Smooth muscle cell (in vitro differentiated cells): ENCODE measurements around the gene SERPINE2. TPM values are rescaled to one million over a fixed set of nuclear protein-coding genes. Genes with fewer than 3 reads are reported as not detected.

ENCODE experiments used
- DNase-seq: peaks from one replicate; lab custom pipeline; 2025; ENCODE audit not compliant: unreplicated experiment; lab: John Stamatoyannopoulos, UW
- H2AFZ ChIP-seq: fragments of 200-600 bp; sonication (generic); 2 replicates; pipeline ENCODE4 v1.6.0; 2016; ENCODE audit warnings: antibody characterized with exemption, low read depth, mild to moderate bottlenecking
- H3F3A ChIP-seq: fragments of 200-600 bp; sonication (generic); 2 replicates; pipeline ENCODE4 v1.6.0; 2017; ENCODE audit warnings: antibody characterized with exemption, low read depth
- H3K27ac ChIP-seq: fragments of 200-600 bp; sonication (generic); 2 replicates; pipeline ENCODE4 v1.5.1; 2016; ENCODE audit warnings: low read depth, mild to moderate bottlenecking
- H3K27me3 ChIP-seq: fragments of 200-600 bp; sonication (generic); 2 replicates; pipeline ENCODE4 v1.6.1; 2016; ENCODE audit warnings: low read depth, mild to moderate bottlenecking
- H3K36me3 ChIP-seq: fragments of 200-600 bp; sonication (generic); 2 replicates; pipeline ENCODE4 v1.5.1; 2016; ENCODE audit warnings: low read depth
- H3K4me1 ChIP-seq: fragments of 200-600 bp; sonication (generic); 2 replicates; pipeline ENCODE4 v1.5.1; 2016; ENCODE audit warnings: low read depth
- H3K4me2 ChIP-seq: fragments of 200-600 bp; sonication (generic); 2 replicates; pipeline ENCODE4 v1.6.0; 2016; ENCODE audit warnings: mild to moderate bottlenecking
- H3K4me3 ChIP-seq: fragments of 200-600 bp; sonication (generic); 2 replicates; pipeline ENCODE4 v1.5.1; 2016; ENCODE audit warnings: mild to moderate bottlenecking
- H3K79me2 ChIP-seq: fragments of 200-600 bp; sonication (generic); 2 replicates; pipeline ENCODE4 v1.6.0; 2016; ENCODE audit warnings: low read depth, mild to moderate bottlenecking
- H3K9ac ChIP-seq: fragments of 200-600 bp; sonication (generic); 2 replicates; pipeline ENCODE4 v1.6.0; 2016; ENCODE audit warnings: low read depth
- H3K9me3 ChIP-seq: fragments of 200-600 bp; sonication (generic); replicated peaks from 2 replicates; pipeline ENCODE4 v1.5.1; 2016; ENCODE audit warnings: low read depth
- H4K20me1 ChIP-seq: fragments of 200-600 bp; sonication (generic); 2 replicates; pipeline ENCODE4 v1.6.0; 2016; ENCODE audit warnings: low read depth
- WGBS: methylation state at CpG from one replicate; pipeline ENCODE4 v1.1.7; 2016; ENCODE audit warnings: low lambda C conversion rate; 5-methylcytosine and 5-hydroxymethylcytosine counted together
- polyA plus RNA-seq: library from polyadenylated mRNA; unstranded; fragments of >200 nt; fragmentation: Nextera tagmentation; extraction: Ambion mirVana; gene quantifications from 2 replicates; pipeline ENCODE4 v1.2.1, GENCODE V29; 2016
- total RNA-seq: library from RNA; depleted of rRNA; stranded (reverse); fragments of >200 nt; gene quantifications from 2 replicates; pipeline ENCODE4 v1.2.3, GENCODE V29; 2014
- TF ChIP-seq, protein P1 (sequence below): fragments of 200-600 bp; sonication (generic); IDR thresholded peaks from 2 replicates; pipeline ENCODE4 v1.5.1; 2017; ENCODE audit warnings: borderline replicate concordance, mild to moderate bottlenecking, antibody characterized with exemption; ENCODE audit not compliant: insufficient read depth, poor library complexity, severe bottlenecking

Gene SERPINE2
- total and polyA plus RNA-seq, 2 experiments from 2014 or later, result 2,183 to 3,094 TPM

DNA sequence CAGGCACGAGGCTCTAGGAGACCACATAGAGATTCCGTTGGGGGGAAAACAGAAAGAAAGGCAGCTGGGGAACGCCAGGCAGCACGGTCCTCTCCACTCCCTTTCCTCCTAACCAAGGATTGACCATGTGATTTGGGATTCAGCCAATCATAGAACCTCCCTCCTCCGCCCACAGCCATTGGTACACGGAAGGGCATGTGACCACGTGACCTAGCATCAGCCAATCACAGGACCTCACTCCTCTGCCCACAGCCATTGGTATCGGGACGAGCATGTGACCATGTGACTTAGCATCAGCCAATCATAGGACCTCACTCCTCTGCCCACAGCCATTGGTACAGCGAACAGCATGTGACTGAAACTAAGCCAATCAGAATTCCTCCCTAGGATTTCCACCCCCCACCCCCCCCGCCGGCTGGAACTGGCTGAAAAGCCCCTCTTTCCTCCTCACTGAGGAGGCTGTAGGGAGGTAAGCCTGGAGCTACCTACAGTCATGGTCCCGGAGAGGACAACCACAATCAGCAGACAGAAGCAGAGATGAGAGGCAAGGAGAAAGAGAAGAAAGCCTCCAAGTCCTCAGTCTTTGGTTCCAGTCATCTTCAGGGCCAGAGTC lies 7.6 kb downstream of the SERPINE2 start:
- no peaks in the 10 kb centered on the region for H3K36me3 ChIP-seq

DNA sequence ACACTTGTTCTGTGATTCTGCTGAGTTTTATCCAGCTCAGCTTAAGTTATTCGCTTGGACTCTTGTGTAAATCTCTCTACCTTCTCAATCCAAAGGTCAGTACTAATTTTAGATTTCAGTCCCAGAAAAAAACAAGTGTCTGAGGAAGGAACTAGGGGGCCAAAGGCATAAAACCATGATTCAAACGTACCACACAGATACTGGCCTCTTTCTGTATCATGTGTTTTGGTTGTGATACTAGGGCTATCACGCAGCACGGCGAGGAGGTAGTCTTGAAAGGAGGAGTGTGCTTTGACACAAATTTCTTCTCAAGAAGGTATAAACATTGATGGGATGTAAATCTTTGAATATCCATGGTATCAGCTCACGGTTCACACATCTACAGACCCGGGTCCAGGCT lies 8.3 kb downstream of the SERPINE2 start:
- no peak for DNase-seq
- Histone ChIP-seq H3K4me1 (peaks cover 17% of the 10 kb centered on the region), H4K20me1 (peaks cover 100% of the 10 kb centered on the region), H3K27me3 (no peaks in the 10 kb centered on the region), H3F3A (peaks cover 9% of the 10 kb centered on the region), H3K4me3 (no peak overlapping the region), H3K9ac (no peak overlapping the region), H3K79me2 (peaks cover 100% of the 10 kb centered on the region), H3K27ac (peak overlapping the region; percentile 3), H3K4me2 (peak overlapping the region; percentile 28), H3K9me3 (no peaks in the 10 kb centered on the region), H3K36me3 (no peaks in the 10 kb centered on the region), H2AFZ (no peak overlapping the region)
- 87% methylated on average over 7 of the region's 7 CpGs for WGBS
- TF ChIP-seq, protein P1, sequence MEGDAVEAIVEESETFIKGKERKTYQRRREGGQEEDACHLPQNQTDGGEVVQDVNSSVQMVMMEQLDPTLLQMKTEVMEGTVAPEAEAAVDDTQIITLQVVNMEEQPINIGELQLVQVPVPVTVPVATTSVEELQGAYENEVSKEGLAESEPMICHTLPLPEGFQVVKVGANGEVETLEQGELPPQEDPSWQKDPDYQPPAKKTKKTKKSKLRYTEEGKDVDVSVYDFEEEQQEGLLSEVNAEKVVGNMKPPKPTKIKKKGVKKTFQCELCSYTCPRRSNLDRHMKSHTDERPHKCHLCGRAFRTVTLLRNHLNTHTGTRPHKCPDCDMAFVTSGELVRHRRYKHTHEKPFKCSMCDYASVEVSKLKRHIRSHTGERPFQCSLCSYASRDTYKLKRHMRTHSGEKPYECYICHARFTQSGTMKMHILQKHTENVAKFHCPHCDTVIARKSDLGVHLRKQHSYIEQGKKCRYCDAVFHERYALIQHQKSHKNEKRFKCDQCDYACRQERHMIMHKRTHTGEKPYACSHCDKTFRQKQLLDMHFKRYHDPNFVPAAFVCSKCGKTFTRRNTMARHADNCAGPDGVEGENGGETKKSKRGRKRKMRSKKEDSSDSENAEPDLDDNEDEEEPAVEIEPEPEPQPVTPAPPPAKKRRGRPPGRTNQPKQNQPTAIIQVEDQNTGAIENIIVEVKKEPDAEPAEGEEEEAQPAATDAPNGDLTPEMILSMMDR, result no peak

More for the DNA sequence above, 7.6 kb downstream of the SERPINE2 start:
- H3K4me1 ChIP-seq, result peaks cover 13% of the 10 kb centered on the region
- WGBS, result 79% methylated on average over 13 of the region's 13 CpGs
- peaks cover 100% of the 10 kb centered on the region for H3K79me2 ChIP-seq
- H3K9ac ChIP-seq, result no peak overlapping the region
- peaks cover 2% of the 10 kb centered on the region for H3F3A ChIP-seq
- no peak overlapping the region for H3K4me3 ChIP-seq
- no peak overlapping the region for H2AFZ ChIP-seq
- no peak for DNase-seq
- H3K4me2 ChIP-seq, result no peak overlapping the region
- no peak overlapping the region for H3K27ac ChIP-seq
- H3K9me3 ChIP-seq, result no peaks in the 10 kb centered on the region
- peaks cover 100% of the 10 kb centered on the region for H4K20me1 ChIP-seq
- no peaks in the 10 kb centered on the region for H3K27me3 ChIP-seq
- TF ChIP-seq, protein P1, result no peak

DNA sequence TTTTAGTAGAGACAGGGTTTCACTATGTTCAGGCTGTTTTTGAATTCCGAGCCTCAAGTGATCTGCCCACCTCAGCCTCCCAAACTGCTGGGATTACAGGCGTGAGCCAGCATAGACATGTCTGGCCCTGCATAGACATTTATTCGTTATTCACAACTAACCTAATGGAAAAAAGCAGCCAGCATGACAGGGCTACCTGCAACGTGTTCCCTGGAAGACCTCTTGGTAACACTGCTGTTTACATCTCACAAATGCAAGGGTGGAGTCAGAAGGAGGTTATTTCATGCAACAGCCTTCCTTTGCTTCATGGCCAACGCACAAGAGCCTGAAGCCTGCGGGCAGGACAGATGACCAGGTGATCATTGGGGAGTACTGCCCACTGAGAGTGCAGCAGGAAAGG lies 9.2 kb downstream of the SERPINE2 start:
- H3K79me2 ChIP-seq, result peaks cover 100% of the 10 kb centered on the region

More for the DNA sequence above, 9.2 kb downstream of the SERPINE2 start:
- TF ChIP-seq, protein P1, result no peak
- 84% methylated on average over 6 of the region's 6 CpGs for WGBS
- peaks cover 17% of the 10 kb centered on the region for H3K4me1 ChIP-seq
- peaks cover 11% of the 10 kb centered on the region for H3F3A ChIP-seq
- no peaks in the 10 kb centered on the region for H3K36me3 ChIP-seq
- H4K20me1 ChIP-seq, result peaks cover 100% of the 10 kb centered on the region
- DNase-seq, result no peak
- no peak overlapping the region for H3K9ac ChIP-seq
- H3K4me2 ChIP-seq, result no peak overlapping the region
- no peak overlapping the region for H3K4me3 ChIP-seq
- no peaks in the 10 kb centered on the region for H3K27me3 ChIP-seq
- no peak overlapping the region for H2AFZ ChIP-seq
- H3K9me3 ChIP-seq, result no peaks in the 10 kb centered on the region
- no peak overlapping the region for H3K27ac ChIP-seq
